Sigmoid colon (tissue), 7 donors: ENCODE data around the gene TPCN2. TPM values are rescaled to one million over a fixed set of nuclear protein-coding genes. Genes with fewer than 3 reads are reported as not detected.

Source experiments
- DNase-seq: peaks from one replicate; pipeline ENCODE4 v3.0.0-alpha.2; 2019
- H3K27ac ChIP-seq, 4 donors: fragments of 200-600 bp; sonication (generic); one replicate each; pipeline ENCODE4 v1.5.1; 2016 to 2019; ENCODE audit warnings: mild to moderate bottlenecking in 1 of 4
- H3K27me3 ChIP-seq, 3 donors: fragments of 200-600 bp; sonication (generic); one replicate each; pipeline ENCODE4 v1.5.1; 2019; ENCODE audit warnings: mild to moderate bottlenecking in 1 of 3
- H3K36me3 ChIP-seq, 4 donors: fragments of 200-600 bp; sonication (generic); one replicate each; pipeline ENCODE4 v1.5.1; 2016 to 2019
- H3K4me1 ChIP-seq, 4 donors: fragments of 200-600 bp; sonication (generic); one replicate each; pipeline ENCODE4 v1.5.1; 2017 to 2019
- H3K4me3 ChIP-seq, 4 donors: fragments of 200-600 bp; sonication (generic); one replicate each; pipeline ENCODE4 v1.5.1; 2017 to 2019; ENCODE audit warnings: mild to moderate bottlenecking in 2 of 4, moderate library complexity in 1 of 4
- H3K9me3 ChIP-seq, 4 donors: fragments of 200-600 bp in 3 of 4; sonication (generic) in 3 of 4; one replicate each; pipeline versions ENCODE4 v1.5.1 to v1.6.1; 2013 to 2019
- EP300 ChIP-seq, 4 donors: sonication (generic); formaldehyde crosslinking; IDR thresholded peaks; one replicate each; pipeline ENCODE4 v1.6.1; 2017; ENCODE audit warnings: antibody characterized with exemption in 4 of 4
- POLR2A ChIP-seq, 2 donors: fragments of 450-650 bp; IDR thresholded peaks; one replicate each; pipeline ENCODE4 v1.6.1; 2016; ENCODE audit warnings: antibody characterized with exemption in 2 of 2, mild to moderate bottlenecking in 2 of 2, moderate library complexity in 2 of 2
- POLR2AphosphoS5 ChIP-seq, 4 donors: sonication (generic); formaldehyde crosslinking; IDR thresholded peaks; one replicate each; pipeline ENCODE4 v1.6.1; 2017; ENCODE audit warnings: antibody characterized with exemption in 4 of 4
- WGBS, 2 donors: extraction: QIAGEN DNeasy Blood & Tissue Kit; methylation state at CpG; one replicate each; pipeline ENCODE4 v1.1.7; 2013; 5-methylcytosine and 5-hydroxymethylcytosine counted together
- intact Hi-C: fragments of 100-400 bp; cut with DNase I; formaldehyde crosslinking; loops from one replicate; pipeline ENCODE4 v1.15.1; 2023
- polyA plus RNA-seq, 3 donors: library from polyadenylated mRNA; stranded (reverse); fragments of 200-250 nt; gene quantifications; one replicate each; pipeline ENCODE4 v1.2.3, GENCODE V29; 2013
- total RNA-seq, 4 donors: library from RNA; depleted of rRNA; stranded (reverse); fragments of >200 nt; gene quantifications; one replicate each; pipeline ENCODE4 v1.1.0, GENCODE V29; 2016
- TF ChIP-seq, protein P1 (sequence below), 4 experiments: fragments of 450-650 bp in 3 of 4; fragments of 200-600 bp in 1 of 4; IDR thresholded peaks; one replicate each; pipeline ENCODE4 v1.5.1; 2016 to 2019; ENCODE audit warnings: antibody characterized with exemption in 4 of 4, mild to moderate bottlenecking in 3 of 4, moderate library complexity in 2 of 4
- donor health status: healthy with polysubstance abuse.
- donor health status: Bipolar disorder and iron deficiency.
- donor health status: healthy.

The TPCN2 gene
- total and polyA plus RNA-seq, 7 donors, result 1.6 to 43.5 (median 17.5) TPM

DNA sequence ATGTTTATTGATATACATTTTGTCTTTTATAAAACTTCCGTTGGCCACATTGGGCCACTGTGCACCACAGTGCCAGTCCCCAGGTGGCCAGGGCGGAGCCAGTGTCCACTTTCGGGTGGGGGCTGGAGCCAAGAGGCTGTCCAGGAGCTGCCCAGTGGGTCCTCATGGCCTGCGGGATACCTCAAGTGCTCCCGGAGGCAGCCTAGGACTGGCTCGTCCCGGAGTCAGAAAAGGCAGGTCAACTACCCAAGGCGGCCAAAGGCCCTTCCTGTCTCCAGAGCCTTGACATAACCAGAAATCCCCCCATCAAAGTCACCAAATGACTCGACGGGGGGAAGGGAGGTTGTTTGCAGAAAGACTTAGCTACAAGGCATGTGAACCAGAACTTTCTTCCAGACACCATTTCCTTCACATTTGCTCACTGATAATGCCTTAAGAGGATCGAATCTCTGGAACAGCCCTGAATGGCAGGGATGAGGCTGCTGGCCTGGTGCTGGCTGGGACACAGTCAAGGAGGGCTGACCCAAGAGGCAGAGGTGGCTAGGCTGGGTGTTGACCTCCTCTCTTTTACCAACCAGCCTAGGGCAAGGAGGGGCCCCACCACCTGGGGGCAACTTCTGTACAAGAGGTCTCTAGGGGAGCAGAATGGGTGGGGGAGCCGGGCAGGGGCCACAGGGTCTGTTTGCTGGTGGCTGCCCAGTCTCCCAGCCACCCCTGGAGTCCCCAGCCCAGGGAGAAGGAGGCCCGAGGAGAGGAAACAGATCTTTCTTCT is 44.1 kb upstream of the TPCN2 start:
- peaks cover 0 to 99% (median 97%) of the 10 kb centered on the region in 4 donors for H3K4me1 ChIP-seq
- no peak for TF ChIP-seq EP300 (IDR thresholded peaks at IDR 0.05)
- TF ChIP-seq, protein P1, sequence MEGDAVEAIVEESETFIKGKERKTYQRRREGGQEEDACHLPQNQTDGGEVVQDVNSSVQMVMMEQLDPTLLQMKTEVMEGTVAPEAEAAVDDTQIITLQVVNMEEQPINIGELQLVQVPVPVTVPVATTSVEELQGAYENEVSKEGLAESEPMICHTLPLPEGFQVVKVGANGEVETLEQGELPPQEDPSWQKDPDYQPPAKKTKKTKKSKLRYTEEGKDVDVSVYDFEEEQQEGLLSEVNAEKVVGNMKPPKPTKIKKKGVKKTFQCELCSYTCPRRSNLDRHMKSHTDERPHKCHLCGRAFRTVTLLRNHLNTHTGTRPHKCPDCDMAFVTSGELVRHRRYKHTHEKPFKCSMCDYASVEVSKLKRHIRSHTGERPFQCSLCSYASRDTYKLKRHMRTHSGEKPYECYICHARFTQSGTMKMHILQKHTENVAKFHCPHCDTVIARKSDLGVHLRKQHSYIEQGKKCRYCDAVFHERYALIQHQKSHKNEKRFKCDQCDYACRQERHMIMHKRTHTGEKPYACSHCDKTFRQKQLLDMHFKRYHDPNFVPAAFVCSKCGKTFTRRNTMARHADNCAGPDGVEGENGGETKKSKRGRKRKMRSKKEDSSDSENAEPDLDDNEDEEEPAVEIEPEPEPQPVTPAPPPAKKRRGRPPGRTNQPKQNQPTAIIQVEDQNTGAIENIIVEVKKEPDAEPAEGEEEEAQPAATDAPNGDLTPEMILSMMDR (IDR thresholded peaks at IDR 0.05), result no peak
- TF ChIP-seq POLR2AphosphoS5 (IDR thresholded peaks at IDR 0.05), result no peak
- TF ChIP-seq POLR2A (IDR thresholded peaks at IDR 0.05), result no peak
- H3K36me3 ChIP-seq, result peaks cover 26 to 53% (median 30%) of the 10 kb centered on the region in 4 donors
- no peaks in the 10 kb centered on the region for H3K27me3 ChIP-seq
- intact Hi-C loops, result loop anchor here (5.0 kb wide), 1 partner anchor 57 kb away; no protein-coding TSS in a partner anchor
- DNase-seq, result peak; percentile 66
- H3K4me3 ChIP-seq, result no peak overlapping the region
- H3K9me3 ChIP-seq, result no peaks in the 10 kb centered on the region
- peak overlapping the region; percentile 91 to 100 (median 98) for H3K27ac ChIP-seq
- WGBS, 2 donors, result 77 to 83% methylated on average over 13 of the region's 13 CpGs

DNA sequence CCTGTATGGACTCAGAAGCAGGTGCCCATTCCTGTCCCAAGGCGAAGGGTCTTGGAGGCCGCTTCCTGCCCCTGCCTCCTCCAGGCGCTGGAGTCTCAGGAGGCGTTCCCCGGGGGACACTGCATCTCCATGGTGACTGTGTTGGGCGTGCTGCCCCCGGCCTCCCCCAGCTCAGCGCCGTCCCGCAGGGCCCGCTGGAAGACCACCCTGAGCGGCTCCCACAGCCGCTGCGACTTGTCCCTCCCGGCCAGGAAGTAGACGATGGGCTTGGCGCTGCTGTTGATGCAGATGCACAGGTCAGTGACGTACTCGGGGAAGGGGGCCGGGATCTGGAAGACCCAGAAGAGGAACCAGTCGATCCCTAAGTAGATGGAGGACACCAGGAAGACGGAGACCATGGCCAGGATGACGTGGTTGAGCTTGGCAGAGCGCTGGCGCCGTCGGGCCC is 43.5 kb upstream of the TPCN2 start:
- no peak overlapping the region for H3K4me3 ChIP-seq
- H3K27ac ChIP-seq, result peak overlapping the region; percentile 91 to 100 (median 98)
- WGBS, 2 donors, result 92 to 94% methylated on average over 27 of the region's 27 CpGs
- no peaks in the 10 kb centered on the region for H3K9me3 ChIP-seq
- intact Hi-C loops, result no loop called here
- peaks cover 0 to 99% (median 97%) of the 10 kb centered on the region in 4 donors for H3K4me1 ChIP-seq
- no peaks in the 10 kb centered on the region for H3K27me3 ChIP-seq
- TF ChIP-seq POLR2A (IDR thresholded peaks at IDR 0.05), result no peak
- no peak for TF ChIP-seq EP300 (IDR thresholded peaks at IDR 0.05)
- TF ChIP-seq, protein P1 (IDR thresholded peaks at IDR 0.05), result no peak
- peak in 1 of 4 donors; percentile 22 for TF ChIP-seq POLR2AphosphoS5 (IDR thresholded peaks at IDR 0.05)
- peak; percentile 76 for DNase-seq
- peaks cover 26 to 56% (median 31%) of the 10 kb centered on the region in 4 donors for H3K36me3 ChIP-seq

DNA sequence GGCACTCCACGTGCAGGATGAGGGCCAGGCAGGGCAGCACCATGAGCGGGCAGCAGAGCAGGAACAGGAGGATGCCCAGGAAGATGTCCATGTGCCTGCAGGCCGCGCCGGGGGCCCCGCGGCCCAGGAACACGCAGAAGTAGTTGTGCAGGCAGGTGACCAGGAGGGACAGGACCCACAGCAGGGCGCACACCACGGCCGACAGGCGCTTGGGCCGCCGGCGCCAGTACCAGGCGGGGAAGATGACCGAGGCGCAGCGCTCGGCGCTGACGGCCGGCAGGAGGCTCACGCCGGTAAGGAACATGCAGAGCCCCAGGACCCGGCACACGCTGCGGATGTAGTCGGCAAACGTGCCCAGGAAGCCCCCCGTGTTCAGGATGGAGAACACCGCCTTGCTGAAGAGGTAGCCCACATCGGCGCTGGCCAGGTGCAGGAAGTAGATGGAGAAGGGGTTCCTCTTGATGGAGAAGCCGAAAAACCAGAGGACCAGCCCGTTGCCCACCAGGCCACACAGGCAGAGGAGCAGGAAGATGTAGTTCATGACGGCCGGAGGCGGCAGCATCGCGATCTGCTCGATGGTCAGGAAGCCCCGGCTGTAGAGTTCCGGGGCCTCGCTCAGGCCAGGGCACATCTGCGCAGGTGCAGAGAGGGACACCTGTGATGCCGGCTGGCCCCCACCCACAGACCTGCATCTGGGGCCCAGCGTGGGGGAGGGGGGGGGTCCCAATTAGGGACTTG is 42.9 kb upstream of the TPCN2 start:
- H3K4me1 ChIP-seq, result peaks cover 0 to 99% (median 98%) of the 10 kb centered on the region in 4 donors
- TF ChIP-seq EP300 (IDR thresholded peaks at IDR 0.05), result no peak
- TF ChIP-seq, protein P1 (IDR thresholded peaks at IDR 0.05), result no peak
- TF ChIP-seq POLR2AphosphoS5 (IDR thresholded peaks at IDR 0.05), result peak in 2 of 4 donors; percentile 19 to 47
- intact Hi-C loops, result no loop called here
- DNase-seq, result peak; percentile 69
- H3K4me3 ChIP-seq, result no peak overlapping the region
- peaks cover 26 to 56% (median 31%) of the 10 kb centered on the region in 4 donors for H3K36me3 ChIP-seq
- peak overlapping the region; percentile 91 to 100 (median 98) for H3K27ac ChIP-seq
- 91 to 92% methylated on average over 48 of the region's 48 CpGs for WGBS, 2 donors
- H3K9me3 ChIP-seq, result no peaks in the 10 kb centered on the region
- no peaks in the 10 kb centered on the region for H3K27me3 ChIP-seq

DNA sequence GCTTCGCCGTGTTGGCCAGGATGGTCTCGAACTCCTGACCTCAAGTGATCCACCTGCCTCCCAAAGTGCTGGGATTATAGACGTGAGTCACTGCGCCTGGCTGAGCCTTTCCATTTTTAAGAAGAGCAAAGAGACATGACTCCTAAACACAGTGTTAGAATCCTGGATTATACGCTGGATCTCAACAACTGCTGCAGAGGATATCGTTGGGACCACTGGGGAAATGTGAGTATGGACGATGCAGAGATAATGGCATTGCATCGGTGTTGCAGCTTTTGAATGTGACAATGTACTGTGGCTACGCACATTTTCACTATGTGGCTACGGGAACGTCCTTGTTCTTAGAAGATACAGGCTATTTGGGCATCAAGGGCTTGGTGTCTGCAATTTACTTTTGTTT is 41.9 kb upstream of the TPCN2 start:
- DNase-seq, result no peak
- 88 to 93% methylated on average over 12 of the region's 12 CpGs for WGBS, 2 donors
- Histone ChIP-seq H3K27me3 (no peaks in the 10 kb centered on the region), H3K36me3 (peaks cover 26 to 56% (median 31%) of the 10 kb centered on the region in 4 donors), H3K9me3 (no peaks in the 10 kb centered on the region), H3K4me3 (no peak overlapping the region), H3K4me1 (peaks cover 0 to 89% (median 88%) of the 10 kb centered on the region in 4 donors), H3K27ac (peak overlapping the region; percentile 91 to 100 (median 98))
- TF ChIP-seq EP300 (IDR thresholded peaks at IDR 0.05), result no peak
- TF ChIP-seq, protein P1 (IDR thresholded peaks at IDR 0.05), result no peak
- peak in 1 of 4 donors; percentile 22 for TF ChIP-seq POLR2AphosphoS5 (IDR thresholded peaks at IDR 0.05)
- no peak for TF ChIP-seq POLR2A (IDR thresholded peaks at IDR 0.05)
- intact Hi-C loops, result no loop called here
